GM18951 (cell line): ENCODE data around the gene TGM5.

Experiments used
- POLR2A ChIP-seq: IDR thresholded peaks from 4 replicates; pipeline ENCODE4 v1.6.1; 2011; ENCODE audit warnings: mild to moderate bottlenecking; ENCODE audit not compliant: insufficient read length, insufficient read depth; ENCODE audit errors: extremely low read depth
- in situ Hi-C: fragments of 300-500 bp; cut with MboI; formaldehyde crosslinking; loops from one replicate; pipeline ENCODE4 v1.12.0; 2022; ENCODE audit warnings: low sequenced_read_pairs, mixed read lengths, inconsistent platforms; ENCODE audit not compliant: unreplicated experiment

Gene TGM5

GRCh38 chr15:43268111-43269105 is 1.7 kb upstream of the TGM5 start:
- in situ Hi-C loops = no loop called here

GRCh38 chr15:43267439-43267838 is 711 bp upstream of the TGM5 start:
- in situ Hi-C loops = no loop called here
- no peak for TF ChIP-seq POLR2A

More at GRCh38 chr15:43268111-43269105, 1.7 kb upstream of the TGM5 start:
- TF ChIP-seq POLR2A = no peak

- in situ Hi-C loops = no loop called here
- no peak for TF ChIP-seq POLR2A
Measured at GRCh38 chr15:43266386-43266785, 342 bp downstream of the TGM5 start.

- in situ Hi-C loops = no loop called here
Measured at GRCh38 chr15:43260011-43260615, 6.6 kb downstream of the TGM5 start.

GRCh38 chr15:43258781-43259180 is 7.9 kb downstream of the TGM5 start:
- in situ Hi-C loops = no loop called here
- no peak for TF ChIP-seq POLR2A

More at GRCh38 chr15:43260011-43260615, 6.6 kb downstream of the TGM5 start:
- TF ChIP-seq POLR2A = no peak

GRCh38 chr15:43256341-43256740 is 10.4 kb downstream of the TGM5 start:
- in situ Hi-C loops = no loop called here
- no peak for TF ChIP-seq POLR2A

GRCh38 chr15:43255376-43255775 is 11.4 kb downstream of the TGM5 start:
- no peak for TF ChIP-seq POLR2A
- in situ Hi-C loops = no loop called here

- no peak for TF ChIP-seq POLR2A
- in situ Hi-C loops = no loop called here
Measured at GRCh38 chr15:43253431-43254403, 13.0 kb downstream of the TGM5 start.

GRCh38 chr15:43251871-43252250 is 14.9 kb downstream of the TGM5 start:
- in situ Hi-C loops = no loop called here
- TF ChIP-seq POLR2A = no peak

GRCh38 chr15:43251185-43251870 is 15.4 kb downstream of the TGM5 start:
- in situ Hi-C loops = no loop called here
- TF ChIP-seq POLR2A = no peak

GRCh38 chr15:43250785-43251184 is 15.9 kb downstream of the TGM5 start:
- in situ Hi-C loops = no loop called here
- no peak for TF ChIP-seq POLR2A

- in situ Hi-C loops = no loop called here
- no peak for TF ChIP-seq POLR2A
Measured at GRCh38 chr15:43249699-43250203, 17.0 kb downstream of the TGM5 start.

- in situ Hi-C loops = no loop called here
- TF ChIP-seq POLR2A = no peak
Measured at GRCh38 chr15:43249236-43249635, 17.5 kb downstream of the TGM5 start.
